SH-SY5Y (cell line): ENCODE measurements around the gene CLIC5.

Source experiments
- GATA2 ChIP-seq: IDR thresholded peaks from 2 replicates; pipeline ENCODE4 v1.6.1; 2011; ENCODE audit warnings: mild to moderate bottlenecking, low read depth, low read length
- GATA3 ChIP-seq: IDR thresholded peaks from 2 replicates; pipeline ENCODE4 v1.6.1; 2011; ENCODE audit warnings: low read depth, mild to moderate bottlenecking, low read length, moderate library complexity

The CLIC5 gene

DNA sequence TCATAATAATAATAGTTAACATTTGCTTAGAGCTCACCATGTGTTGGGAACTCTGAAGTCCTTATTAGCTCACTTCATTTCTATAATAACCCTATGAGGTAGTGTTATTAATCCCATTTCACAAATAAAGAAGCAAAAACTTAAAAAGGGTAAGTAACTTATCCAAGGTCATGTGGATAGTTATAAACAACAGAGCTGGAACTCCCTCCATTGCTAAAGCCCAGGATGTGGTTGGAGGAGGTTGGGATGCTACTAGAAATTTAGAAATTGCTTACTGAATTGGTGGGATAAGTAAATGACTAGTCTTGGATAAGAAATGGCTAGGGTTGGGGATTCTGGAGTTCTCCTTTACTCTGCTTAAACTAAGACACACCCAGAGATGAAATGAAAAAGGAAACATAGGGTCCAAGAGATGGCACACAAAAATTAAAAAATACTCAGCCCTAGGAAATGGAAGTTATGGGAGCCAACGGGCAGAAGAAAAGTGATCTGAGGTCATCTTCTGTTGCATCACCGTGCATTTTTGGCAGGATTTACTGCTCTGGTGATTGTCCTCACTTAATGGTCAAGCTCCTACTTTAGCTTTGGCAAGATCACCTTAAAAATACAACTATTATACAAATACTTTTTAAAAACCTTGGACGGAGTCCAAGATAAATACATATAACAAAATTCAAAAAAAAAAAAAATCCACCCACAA, 7.7 kb upstream of the CLIC5 start:
- TF ChIP-seq GATA3 (no peak), GATA2 (no peak)

GRCh38 chr6:46022106-46022948, 6.7 kb upstream of the CLIC5 start:
- TF ChIP-seq GATA3 (no peak), GATA2 (no peak)

- TF ChIP-seq GATA2: no peak
- no peak for TF ChIP-seq GATA3
Observed at GRCh38 chr6:46017726-46018125, 2.1 kb upstream of the CLIC5 start.

DNA sequence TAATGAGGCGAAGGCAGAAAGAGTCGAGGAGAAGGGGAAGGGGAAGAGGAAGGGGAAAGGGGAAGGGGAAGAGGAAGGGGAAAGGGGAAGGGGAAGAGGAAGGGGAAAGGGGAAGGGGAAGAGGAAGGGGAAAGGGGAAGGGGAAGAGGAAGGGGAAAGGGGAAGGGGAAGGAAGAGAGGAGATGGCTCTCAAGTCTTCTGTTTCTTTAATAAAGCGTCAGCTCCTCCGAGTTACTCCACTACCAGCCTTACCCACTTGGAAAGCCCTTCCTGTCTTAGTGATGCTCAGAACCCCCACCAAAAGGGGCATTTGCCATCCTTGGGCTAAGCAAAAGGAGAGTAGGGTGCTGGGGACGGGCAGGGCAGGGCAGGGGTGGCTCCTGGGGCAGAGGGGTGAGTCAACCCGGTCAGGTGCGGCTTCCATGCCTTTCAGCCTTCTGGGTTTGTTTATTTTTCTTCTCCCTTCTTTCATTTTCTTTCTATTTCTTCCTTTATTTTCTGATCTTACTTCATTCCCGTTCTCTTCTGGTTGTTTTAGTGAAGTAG, 476 bp upstream of the CLIC5 start:
- TF ChIP-seq GATA3 (no peak), GATA2 (no peak)

DNA sequence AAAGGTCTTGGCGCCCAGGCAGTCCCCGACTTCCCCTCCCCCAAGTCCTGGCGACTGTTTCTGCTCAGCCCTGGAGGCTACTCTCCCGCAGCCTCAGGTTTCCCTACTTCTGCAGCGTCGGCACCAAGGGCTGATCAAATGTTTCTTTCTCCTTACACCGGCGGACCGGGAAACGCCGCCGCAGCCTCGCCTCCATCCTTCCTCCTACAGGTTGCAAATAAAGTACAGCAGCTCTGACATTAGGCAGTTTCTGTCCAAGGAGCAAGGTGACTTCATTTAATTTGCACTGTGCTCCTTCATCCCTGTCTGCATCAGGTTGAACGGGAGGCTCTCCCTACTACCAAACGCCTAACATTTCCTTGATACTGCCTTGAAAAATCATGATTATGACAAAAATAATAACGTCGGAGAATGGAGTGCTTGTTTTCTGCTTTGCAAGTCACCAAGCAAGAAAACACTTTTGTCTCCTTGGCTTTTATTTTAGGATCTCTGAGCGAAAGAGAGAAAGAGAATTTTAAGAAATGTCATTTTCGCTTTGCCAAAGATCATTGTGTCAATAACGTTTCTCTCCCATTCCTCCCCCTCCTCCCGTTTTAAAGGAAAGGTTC, 1.0 kb downstream of the CLIC5 start:
- TF ChIP-seq GATA2 (no peak), GATA3 (no peak)

DNA sequence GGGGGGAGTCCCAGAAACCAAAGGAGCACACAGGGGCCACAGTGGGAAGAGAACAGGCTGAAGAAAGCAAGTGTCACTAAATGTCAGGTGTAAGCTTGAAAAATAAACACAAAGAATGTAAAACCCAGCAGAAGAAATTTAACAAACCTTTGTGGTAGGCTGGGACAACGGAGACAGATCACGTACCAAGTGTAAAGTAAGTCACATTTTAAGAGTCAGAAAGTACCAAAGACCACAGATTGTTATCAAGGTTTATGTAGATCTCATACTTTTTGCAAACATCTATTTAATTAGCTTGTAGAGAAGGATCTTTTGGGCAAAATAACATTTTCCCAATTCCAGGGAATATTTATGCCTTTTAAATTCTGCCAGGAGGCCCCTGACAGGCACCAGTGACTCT, 1.6 kb downstream of the CLIC5 start:
- TF ChIP-seq GATA2: no peak
- no peak for TF ChIP-seq GATA3

DNA sequence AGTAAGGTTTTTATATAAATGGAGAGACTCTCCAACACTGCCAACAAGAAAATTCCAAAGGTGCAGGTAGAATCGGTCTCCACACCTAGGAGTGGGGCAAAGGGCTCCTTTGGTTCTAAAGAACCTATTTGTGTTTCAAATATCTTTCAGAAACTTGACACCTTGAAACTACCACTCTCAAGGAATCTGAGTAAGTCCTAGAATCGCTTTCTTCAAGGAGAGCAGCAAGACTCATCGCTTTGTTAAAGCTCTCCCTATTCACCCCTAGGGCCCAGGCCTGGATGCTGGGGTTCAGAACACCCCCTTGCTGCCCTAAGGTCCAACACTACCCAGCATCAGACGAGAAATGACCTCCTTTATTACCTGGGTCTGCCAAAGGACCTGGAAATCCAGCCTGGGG, 2.0 kb downstream of the CLIC5 start:
- TF ChIP-seq GATA2 (no peak), GATA3 (no peak)

DNA sequence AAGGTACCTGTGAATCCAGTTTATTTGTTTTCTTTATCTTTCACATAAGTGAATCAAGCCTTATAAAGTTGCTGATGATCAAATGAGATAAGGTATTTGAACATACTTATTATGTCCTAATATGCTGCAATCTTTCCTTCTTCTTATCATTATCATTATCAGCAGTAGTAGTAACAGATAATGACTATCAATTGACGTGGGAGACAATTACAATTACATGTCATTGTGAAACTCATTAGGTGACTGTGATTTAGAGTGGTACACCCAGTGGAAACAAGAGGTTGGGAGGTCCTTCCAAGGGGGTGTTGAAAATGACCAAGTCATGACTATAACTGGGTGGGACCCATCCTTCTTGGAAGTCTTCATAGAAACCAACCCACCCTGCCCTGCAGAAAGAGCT, 2.8 kb downstream of the CLIC5 start:
- TF ChIP-seq GATA2 (no peak), GATA3 (no peak)

DNA sequence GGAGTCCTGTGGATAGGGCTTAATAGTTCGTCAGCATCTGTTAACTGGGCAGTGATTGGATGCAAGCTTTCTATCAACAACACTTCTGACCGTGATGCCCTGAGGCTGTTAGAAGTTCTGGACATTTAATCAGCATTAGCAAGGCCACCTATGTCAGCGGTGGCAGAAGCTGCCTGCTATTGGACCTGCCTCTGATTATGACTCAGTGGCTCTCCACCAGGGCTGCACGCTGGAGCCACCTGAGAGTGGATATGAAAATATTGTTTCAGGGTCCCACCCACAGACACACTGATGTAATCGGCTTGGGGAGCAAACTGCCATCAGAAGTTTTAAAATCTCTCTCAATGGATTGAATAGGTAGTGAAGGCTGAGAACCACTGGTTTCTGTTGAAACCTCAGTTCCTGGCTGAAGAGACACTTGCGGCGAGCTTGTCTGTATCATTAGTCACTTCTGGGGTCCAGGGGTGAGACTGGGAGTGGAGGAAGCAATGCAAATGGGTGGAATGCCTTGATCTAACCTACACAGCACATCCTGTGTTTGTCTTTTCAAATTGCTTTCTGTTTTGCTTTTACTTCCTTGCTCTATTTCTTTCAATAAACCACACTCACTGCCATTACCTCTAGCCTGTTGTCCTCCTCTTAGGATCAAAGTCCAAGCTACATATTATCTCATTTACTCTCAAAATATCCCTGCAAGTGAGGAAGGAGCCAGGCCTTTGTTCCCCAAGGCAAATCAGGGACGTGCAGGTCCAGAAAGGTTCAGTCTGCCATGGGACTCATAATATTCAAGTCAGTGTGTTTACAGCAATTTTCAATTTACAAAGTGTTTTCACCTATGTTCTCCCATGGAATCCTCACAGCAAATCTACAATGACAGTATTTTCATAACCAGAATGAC, 4.2 kb downstream of the CLIC5 start:
- TF ChIP-seq GATA3: no peak
- no peak for TF ChIP-seq GATA2

DNA sequence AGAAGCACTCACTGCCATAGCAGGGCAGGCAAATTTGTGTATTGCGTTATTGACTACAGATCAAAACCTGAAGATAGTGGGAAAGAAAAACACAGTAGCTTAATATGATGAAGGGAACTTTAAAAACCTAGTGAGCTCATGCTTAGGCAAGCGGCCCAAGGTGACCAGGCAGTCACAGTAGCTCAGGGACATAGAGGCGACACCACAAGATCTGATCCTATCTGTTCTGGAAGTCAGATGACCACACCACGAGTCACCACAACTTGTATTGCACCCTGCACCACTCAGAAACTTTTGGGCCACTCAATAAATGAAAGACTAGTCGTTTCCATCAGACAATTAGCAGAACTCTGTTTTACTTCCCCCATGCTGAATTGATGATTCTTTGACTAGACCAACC, 4.9 kb downstream of the CLIC5 start:
- TF ChIP-seq GATA2: no peak
- no peak for TF ChIP-seq GATA3

DNA sequence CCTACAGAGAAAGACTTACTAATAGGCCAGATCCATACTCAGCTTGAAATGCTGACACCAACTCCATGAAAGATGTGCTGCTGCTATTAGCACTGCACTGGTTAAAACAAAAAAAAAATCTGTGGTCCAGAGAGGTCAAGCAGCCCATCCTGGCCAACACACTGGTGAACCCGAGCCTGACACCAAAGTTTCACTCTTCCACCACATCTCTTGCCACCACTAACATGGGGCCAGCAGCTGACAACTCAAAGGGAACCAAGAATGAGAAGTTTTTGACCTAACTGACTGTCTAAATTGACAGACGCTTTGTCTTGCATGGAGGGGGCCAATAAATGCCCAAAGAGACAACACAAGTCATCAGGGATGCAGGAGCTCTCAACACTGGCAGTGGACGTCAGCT, 5.4 kb downstream of the CLIC5 start:
- TF ChIP-seq GATA3 (no peak), GATA2 (no peak)

DNA sequence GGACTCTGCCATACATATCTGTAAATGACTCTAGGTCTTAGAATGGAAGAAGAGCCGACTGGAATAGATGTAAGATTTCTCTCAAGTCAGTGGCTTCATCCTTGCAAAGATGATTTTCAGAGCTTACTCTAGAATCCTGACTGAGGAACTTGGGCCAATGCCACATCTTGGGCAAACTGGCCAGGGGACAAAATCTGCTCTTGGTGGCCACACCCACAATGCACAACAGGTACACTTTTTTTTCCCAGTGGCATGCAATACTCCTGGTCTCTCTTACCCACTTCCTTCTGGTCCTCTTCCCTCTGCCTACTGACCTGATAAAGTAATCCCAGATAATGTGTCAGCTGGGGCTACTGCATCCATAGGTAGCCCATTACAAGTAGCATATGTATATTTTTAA, 13.4 kb downstream of the CLIC5 start:
- no peak for TF ChIP-seq GATA3
- no peak for TF ChIP-seq GATA2

DNA sequence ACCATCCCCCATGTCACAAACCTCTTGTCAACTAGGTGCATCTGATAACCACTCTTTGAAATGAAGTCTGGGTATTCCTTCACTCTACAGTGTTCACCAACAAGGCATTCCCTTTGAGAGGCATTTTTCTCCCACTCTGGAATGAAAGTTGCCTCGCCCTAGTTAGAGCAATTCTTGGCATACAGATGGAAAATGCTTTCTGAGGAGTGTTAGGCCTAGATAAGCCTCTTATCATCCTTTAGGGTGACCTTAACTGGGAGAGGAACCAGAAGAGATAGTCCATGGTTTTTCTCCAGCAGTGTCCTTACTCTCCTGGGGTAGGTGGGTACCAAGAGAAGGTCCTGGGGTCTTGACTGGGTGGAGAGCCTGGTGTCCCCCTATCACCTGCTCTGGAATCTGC, 14.8 kb downstream of the CLIC5 start:
- no peak for TF ChIP-seq GATA2
- TF ChIP-seq GATA3: no peak
